MCF 10A (cell line): Measurements from ENCODE around the gene DNASE1L3. TPM values are rescaled to one million over a fixed set of nuclear protein-coding genes. Genes with fewer than 3 reads are reported as not detected.
"Not testable (repeated sequence)": the region's sequence is repeated elsewhere in the genome, so short reads cannot be mapped to it uniquely, and the experiment has no call there.

Source experiments
- BruUV-seq: library from RNA; stranded (reverse); fragments of 400-500 nt; replicated peaks from 2 replicates; lab custom pipeline; 2021; lab: Mats Ljungman, UMichigan
- CTCF ChIA-PET: fragments of 300-600 bp; sonication (Branson Sonifier 250); formaldehyde crosslinking; extraction: SDS; loops from one replicate; lab custom pipeline; 2021; ENCODE audit warnings: antibody characterized with exemption, inconsistent platforms; lab: Yijun Ruan, JAX
- POLR2A ChIA-PET: fragments of 300-600, 350-650 bp; sonication (Branson Sonifier 250); formaldehyde crosslinking; extraction: SDS; loops from one replicate; lab custom pipeline; 2020; ENCODE audit warnings: antibody characterized with exemption, inconsistent platforms; lab: Yijun Ruan, JAX
- DNase-seq: peaks from one replicate; pipeline ENCODE4 v3.0.0-alpha.2; 2018; ENCODE audit not compliant: unreplicated experiment
- H3K27ac Mint-ChIP-seq: one replicate; pipeline ENCODE4 v1.8.0; 2022; ENCODE audit warnings: mild to moderate bottlenecking, low read depth, mixed read lengths; ENCODE audit not compliant: unreplicated experiment
- H3K27me3 Mint-ChIP-seq: one replicate; pipeline ENCODE4 v1.8.0; 2022; ENCODE audit warnings: mixed read lengths; ENCODE audit not compliant: insufficient read depth, unreplicated experiment
- H3K36me3 Mint-ChIP-seq: one replicate; pipeline ENCODE4 v1.8.0; 2022; ENCODE audit warnings: mild to moderate bottlenecking, moderate library complexity, mixed read lengths; ENCODE audit not compliant: insufficient read depth, unreplicated experiment
- H3K4me1 Mint-ChIP-seq: one replicate; pipeline ENCODE4 v1.8.0; 2022; ENCODE audit warnings: mixed read lengths; ENCODE audit not compliant: insufficient read depth, unreplicated experiment
- H3K4me3 Mint-ChIP-seq: one replicate; pipeline ENCODE4 v1.8.0; 2022; ENCODE audit warnings: mild to moderate bottlenecking, moderate library complexity, mixed read lengths; ENCODE audit not compliant: unreplicated experiment
- H3K9me3 Mint-ChIP-seq: one replicate; pipeline ENCODE4 v1.8.0; 2022; ENCODE audit warnings: mixed read lengths; ENCODE audit not compliant: unreplicated experiment
- intact Hi-C: fragments of 100-400 bp; cut with micrococcal nuclease; formaldehyde crosslinking; loops from 2 replicates; pipeline ENCODE4 v1.14.1; 2022
- total RNA-seq: library from RNA; stranded (reverse); gene quantifications from 2 replicates; pipeline ENCODE4 v1.2.3, GENCODE V29; 2022
- TF ChIP-seq, protein P1 (sequence below): fragments of 200-600 bp; IDR thresholded peaks from one replicate; pipeline ENCODE4 v1.8.0; 2022; ENCODE audit warnings: antibody characterized with exemption, mild to moderate bottlenecking; ENCODE audit not compliant: unreplicated experiment

The DNASE1L3 gene
- total RNA-seq, 1 experiment from 2014 or later, result not detected

DNA sequence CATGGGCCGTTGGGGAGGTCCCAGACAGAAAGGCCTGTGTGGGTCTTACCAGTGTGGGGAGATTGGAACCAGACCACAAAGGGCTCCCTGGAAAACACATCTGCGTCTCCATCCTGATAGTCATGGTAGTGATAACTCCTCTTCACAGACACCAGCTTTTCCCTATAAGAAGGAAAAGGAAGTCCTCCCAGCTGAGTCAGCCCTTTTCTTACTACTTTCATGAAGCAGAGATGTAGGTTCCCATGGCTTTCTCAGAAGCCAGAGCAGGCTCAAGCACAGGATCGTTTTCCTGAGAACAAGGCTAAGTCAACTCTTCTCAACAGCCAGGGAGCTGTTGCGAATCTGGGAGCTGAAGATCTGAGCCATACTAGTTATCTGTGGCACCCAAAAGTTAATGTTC is 6.1 kb downstream of the DNASE1L3 start:
- no peaks in the 10 kb centered on the region for H3K36me3 Mint-ChIP-seq
- intact Hi-C loops, result no loop called here
- H3K27me3 Mint-ChIP-seq, result peaks cover 15% of the 10 kb centered on the region
- H3K4me1 Mint-ChIP-seq, result no peaks in the 10 kb centered on the region
- no peak overlapping the region for H3K27ac Mint-ChIP-seq
- H3K4me3 Mint-ChIP-seq, result no peak overlapping the region
- BruUV-seq, result no TSS peak
- H3K9me3 Mint-ChIP-seq, result no peaks in the 10 kb centered on the region
- ChIA-PET POLR2A (interaction anchor here (0.6 to 2.3 kb wide), 3 partner anchors 8 to 106 kb away, joined by 3 to 7 read pairs (median 3); no protein-coding TSS in a partner anchor), CTCF (interaction anchor here (0.7 to 1.5 kb wide), 2 partner anchors 37 to 101 kb away, joined by 3 to 6 read pairs; partner anchors contain the start of genes HTD2 and RPP14)
- DNase-seq, result no peak
- TF ChIP-seq, protein P1, sequence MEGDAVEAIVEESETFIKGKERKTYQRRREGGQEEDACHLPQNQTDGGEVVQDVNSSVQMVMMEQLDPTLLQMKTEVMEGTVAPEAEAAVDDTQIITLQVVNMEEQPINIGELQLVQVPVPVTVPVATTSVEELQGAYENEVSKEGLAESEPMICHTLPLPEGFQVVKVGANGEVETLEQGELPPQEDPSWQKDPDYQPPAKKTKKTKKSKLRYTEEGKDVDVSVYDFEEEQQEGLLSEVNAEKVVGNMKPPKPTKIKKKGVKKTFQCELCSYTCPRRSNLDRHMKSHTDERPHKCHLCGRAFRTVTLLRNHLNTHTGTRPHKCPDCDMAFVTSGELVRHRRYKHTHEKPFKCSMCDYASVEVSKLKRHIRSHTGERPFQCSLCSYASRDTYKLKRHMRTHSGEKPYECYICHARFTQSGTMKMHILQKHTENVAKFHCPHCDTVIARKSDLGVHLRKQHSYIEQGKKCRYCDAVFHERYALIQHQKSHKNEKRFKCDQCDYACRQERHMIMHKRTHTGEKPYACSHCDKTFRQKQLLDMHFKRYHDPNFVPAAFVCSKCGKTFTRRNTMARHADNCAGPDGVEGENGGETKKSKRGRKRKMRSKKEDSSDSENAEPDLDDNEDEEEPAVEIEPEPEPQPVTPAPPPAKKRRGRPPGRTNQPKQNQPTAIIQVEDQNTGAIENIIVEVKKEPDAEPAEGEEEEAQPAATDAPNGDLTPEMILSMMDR, result no peak

DNA sequence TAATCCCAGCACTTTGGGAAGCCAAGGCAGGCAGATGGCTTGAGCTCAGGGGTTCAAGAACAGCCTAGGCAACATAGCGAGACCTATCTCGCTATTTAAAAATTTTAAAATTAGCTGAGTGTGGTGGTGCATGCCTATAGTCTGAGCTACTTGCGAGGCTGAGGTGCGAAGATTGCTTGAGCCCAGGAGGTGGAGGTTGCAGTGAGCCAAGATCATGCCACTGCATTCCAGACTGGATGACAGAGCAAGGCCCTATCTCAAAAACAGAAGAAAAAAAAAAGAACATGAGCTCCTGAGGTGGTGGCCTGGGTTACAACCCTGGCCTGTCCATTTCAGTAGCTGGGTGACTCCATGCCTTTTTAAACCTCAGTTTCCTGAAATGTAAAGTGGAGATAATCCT is 7.2 kb downstream of the DNASE1L3 start:
- no peak for DNase-seq
- Mint-ChIP-seq H3K27ac (no peak overlapping the region), H3K36me3 (no peaks in the 10 kb centered on the region), H3K4me1 (no peaks in the 10 kb centered on the region), H3K4me3 (no peak overlapping the region), H3K9me3 (no peaks in the 10 kb centered on the region), H3K27me3 (peaks cover 10% of the 10 kb centered on the region)
- intact Hi-C loops, result no loop called here
- CTCF ChIA-PET, result interaction anchor here (0.6 to 1.2 kb wide), 5 partner anchors 11 to 70 kb away, joined by 3 to 6 read pairs (median 3); no protein-coding TSS in a partner anchor
- TF ChIP-seq, protein P1, result no peak
- POLR2A ChIA-PET, result interaction anchor here (0.6 to 2.3 kb wide), 5 partner anchors 9 to 103 kb away, joined by 3 to 7 read pairs (median 3); partner anchors contain the start of genes HTD2 and RPP14
- no TSS peak for BruUV-seq

DNA sequence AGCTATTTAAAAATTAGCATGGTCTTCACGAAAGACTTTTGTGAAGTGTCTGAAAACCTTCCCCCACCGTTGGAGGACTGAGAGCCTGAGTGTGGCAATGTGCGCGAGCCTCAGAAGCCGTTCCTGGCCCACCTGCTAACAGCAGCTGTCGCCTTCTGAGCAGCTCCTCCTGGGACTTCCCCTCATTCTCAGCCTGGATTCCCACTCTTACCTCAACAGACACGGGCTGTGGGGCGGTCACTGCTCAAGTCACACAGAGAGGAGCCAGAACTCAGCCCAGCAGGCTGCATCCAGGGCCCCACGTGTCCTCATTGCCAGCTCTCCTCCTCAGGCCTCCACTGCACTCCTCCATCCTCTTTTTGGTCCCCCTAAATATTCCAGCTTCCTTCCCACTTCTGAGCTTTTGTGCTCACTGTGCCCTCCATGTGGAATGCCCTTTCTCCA is 7.8 kb downstream of the DNASE1L3 start:
- no TSS peak for BruUV-seq
- H3K4me3 Mint-ChIP-seq, result no peak overlapping the region
- POLR2A ChIA-PET, result interaction anchor here (0.5 to 2.3 kb wide), 6 partner anchors 10 to 1332 kb away, joined by 3 to 7 read pairs (median 4); partner anchors contain the start of genes HTD2 and RPP14
- no peak overlapping the region for H3K27ac Mint-ChIP-seq
- H3K36me3 Mint-ChIP-seq, result no peaks in the 10 kb centered on the region
- intact Hi-C loops, result no loop called here
- H3K9me3 Mint-ChIP-seq, result no peaks in the 10 kb centered on the region
- TF ChIP-seq, protein P1, result no peak
- no peak for DNase-seq
- H3K27me3 Mint-ChIP-seq, result peaks cover 10% of the 10 kb centered on the region
- CTCF ChIA-PET, result interaction anchor here (0.6 to 1.2 kb wide), 8 partner anchors 9 to 114 kb away, joined by 3 to 6 read pairs (median 3); no protein-coding TSS in a partner anchor
- H3K4me1 Mint-ChIP-seq, result no peaks in the 10 kb centered on the region

DNA sequence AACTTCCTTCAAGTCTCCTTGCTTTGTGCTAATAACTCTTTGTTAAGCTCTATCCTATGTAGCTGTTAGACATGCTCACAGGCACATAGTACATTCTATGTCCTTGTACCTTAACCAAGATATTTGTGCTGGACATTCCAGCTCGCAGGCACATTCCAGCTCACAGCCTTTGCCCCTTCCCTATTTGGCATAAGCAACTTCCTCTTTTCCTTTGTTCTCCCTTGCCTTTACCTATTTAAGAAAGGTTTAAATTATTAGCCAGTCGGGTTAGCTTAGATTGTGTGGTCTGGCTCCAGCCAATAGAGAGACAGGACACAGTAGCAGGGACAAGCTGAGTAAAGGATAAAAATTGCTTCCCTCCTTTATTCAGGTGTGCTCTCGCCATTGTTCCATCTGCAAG is 9.3 kb downstream of the DNASE1L3 start:
- H3K27ac Mint-ChIP-seq, DNase-seq, BruUV-seq, H3K9me3 Mint-ChIP-seq, H3K36me3 Mint-ChIP-seq, H3K4me3 Mint-ChIP-seq, intact Hi-C loops, H3K4me1 Mint-ChIP-seq: not testable (repeated sequence)
- POLR2A ChIA-PET, result interaction anchor here (1.3 to 2.7 kb wide), 3 partner anchors 12 to 16 kb away, joined by 3 to 10 read pairs (median 5); no protein-coding TSS in a partner anchor
- CTCF ChIA-PET, result interaction anchor here (0.6 to 1.7 kb wide), 5 partner anchors 11 to 793 kb away, joined by 3 to 8 read pairs (median 6); no protein-coding TSS in a partner anchor
- peaks cover 10% of the 10 kb centered on the region for H3K27me3 Mint-ChIP-seq
